Effector CD8-positive, alpha-beta T cell (primary cell): Measurements from ENCODE around the gene CIITA.
"Not testable (repeated sequence)": the region's sequence is repeated elsewhere in the genome, so short reads cannot be mapped to it uniquely, and the experiment has no call there.

Source experiments
- DNase-seq: peaks from one replicate; lab custom pipeline; 2025; lab: John Stamatoyannopoulos, UW
- total RNA-seq, 4 experiments: gene quantifications; one replicate each; lab custom pipeline; 2026; lab: John Stamatoyannopoulos, UW

The CIITA gene
- total RNA-seq: 6.3 to 48.8 (median 28.5) reads per million in 4 experiments

GRCh38 chr16:10876799-10877341 lies at the start of gene CIITA:
Gene CIITA, plus strand, starts transcription at chr16:10877202. Its CDS starts 129 bp downstream, at chr16:10877331.
- peak; percentile 5 for DNase-seq

- DNase-seq: no peak
Observed at GRCh38 chr16:10827691-10828341, 49.2 kb upstream of the CIITA start.

- DNase-seq: no peak
Observed at GRCh38 chr16:10828851-10829366, 48.1 kb upstream of the CIITA start.

GRCh38 chr16:10829390-10830098 lies 47.5 kb upstream of the CIITA start:
- DNase-seq: not testable (repeated sequence)

GRCh38 chr16:10830240-10830639 lies 46.8 kb upstream of the CIITA start:
- DNase-seq: not testable (repeated sequence)

GRCh38 chr16:10831894-10832886 lies 44.8 kb upstream of the CIITA start:
- no peak for DNase-seq

- DNase-seq: no peak
Observed at GRCh38 chr16:10833271-10833670, 43.7 kb upstream of the CIITA start.

GRCh38 chr16:10834130-10834529 lies 42.9 kb upstream of the CIITA start:
- DNase-seq: no peak

GRCh38 chr16:10834766-10835165 lies 42.2 kb upstream of the CIITA start:
- DNase-seq: no peak

GRCh38 chr16:10835281-10835931 lies 41.6 kb upstream of the CIITA start:
- DNase-seq: no peak

GRCh38 chr16:10836174-10836853 lies 40.7 kb upstream of the CIITA start:
- no peak for DNase-seq

- DNase-seq: no peak
Observed at GRCh38 chr16:10838621-10839278, 38.3 kb upstream of the CIITA start.

GRCh38 chr16:10839279-10839666 lies 37.7 kb upstream of the CIITA start:
- DNase-seq: no peak

- DNase-seq: no peak
Observed at GRCh38 chr16:10840703-10841102, 36.3 kb upstream of the CIITA start.

GRCh38 chr16:10846213-10846998 lies 30.6 kb upstream of the CIITA start:
- no peak for DNase-seq

GRCh38 chr16:10847176-10847575 lies 29.8 kb upstream of the CIITA start:
- DNase-seq: no peak

GRCh38 chr16:10849736-10850477 lies 27.1 kb upstream of the CIITA start:
- no peak for DNase-seq

- no peak for DNase-seq
Observed at GRCh38 chr16:10850478-10850850, 26.5 kb upstream of the CIITA start.

- DNase-seq: no peak
Observed at GRCh38 chr16:10851512-10851911, 25.5 kb upstream of the CIITA start.
